ENCODE measurements around the gene OR4N5.

OR4N5 gene

GRCh38 chr14:20179218-20179617 is 40.6 kb downstream of the OR4N5 start:
- no peak overlapping the region for H2BK120ac ChIP-seq (ENCODE audit: low read depth, low read length)
- no peak overlapping the region for H3K27ac ChIP-seq (replicated peaks; ENCODE audit: low read length)
- H3K4me3 ChIP-seq (ENCODE audit: low read length in 2 of 2), result no peak overlapping the region
- H3K4me2 ChIP-seq (ENCODE audit: insufficient read depth, low read length, poor library complexity, severe bottlenecking), result no peak overlapping the region
- no peaks in the 10 kb centered on the region for H3K36me3 ChIP-seq (replicated peaks in 1 of 2; ENCODE audit: control insufficient read depth in 2 of 2, insufficient read depth in 2 of 2, low read length in 2 of 2)
- H2BK5ac ChIP-seq (ENCODE audit: low read length), result no peak overlapping the region
- H3K4ac ChIP-seq (ENCODE audit: low read length), result no peak overlapping the region
- DNase-seq (ENCODE audit: low spot score), result no peak
- H3K23ac ChIP-seq (ENCODE audit: low read depth, low read length, poor library complexity), result no peak overlapping the region
- WGBS, 2 donors (ENCODE audit: extremely low coverage in 2 of 2, insufficient read length in 2 of 2, insufficient replicate concordance in 1 of 2), result no CpG with 5 or more reads among the region's 5 CpGs
- no peak overlapping the region for H3K14ac ChIP-seq (ENCODE audit: low read length)
- no peak overlapping the region for H2BK12ac ChIP-seq (ENCODE audit: low read length)
- peaks cover 0 to 2% (median 0%) of the 10 kb centered on the region in 3 experiments for H3K27me3 ChIP-seq (ENCODE audit: control insufficient read depth in 3 of 3, insufficient read depth in 3 of 3, low read depth in 1 of 3, low read length in 3 of 3)
- H2AFZ ChIP-seq (ENCODE audit: low read length), result no peak overlapping the region
- no peak overlapping the region for H4K8ac ChIP-seq (ENCODE audit: low read depth, low read length)
- H3K79me1 ChIP-seq (ENCODE audit: low read depth, low read length), result no peaks in the 10 kb centered on the region
- no peak overlapping the region for H3K18ac ChIP-seq (ENCODE audit: low read length)
- H3K9me3 ChIP-seq (replicated peaks in 1 of 2; ENCODE audit: control insufficient read depth in 2 of 2, insufficient read depth in 1 of 2, low read depth in 1 of 2, low read length in 2 of 2), result peaks cover 0 to 20% of the 10 kb centered on the region in 2 donors
- no peak overlapping the region for H2AK5ac ChIP-seq (ENCODE audit: low read depth, low read length)
- no peak overlapping the region for H4K91ac ChIP-seq (ENCODE audit: low read depth, low read length, poor library complexity)
- no peak overlapping the region for H2BK15ac ChIP-seq (ENCODE audit: low read length)
- no peaks in the 10 kb centered on the region for H3K4me1 ChIP-seq (ENCODE audit: control insufficient read depth in 2 of 2, insufficient read depth in 1 of 2, low read depth in 1 of 2, low read length in 2 of 2)
- no peak overlapping the region for H3K9ac ChIP-seq (ENCODE audit: low read depth, low read length, poor library complexity)

GRCh38 chr14:20179880-20180279 is 41.3 kb downstream of the OR4N5 start:
- Histone ChIP-seq H3K36me3 (replicated peaks in 1 of 2; ENCODE audit: control insufficient read depth in 2 of 2, insufficient read depth in 2 of 2, low read length in 2 of 2) (no peaks in the 10 kb centered on the region), H4K8ac (ENCODE audit: low read depth, low read length) (no peak overlapping the region), H3K27me3 (ENCODE audit: control insufficient read depth in 3 of 3, insufficient read depth in 3 of 3, low read depth in 1 of 3, low read length in 3 of 3) (peaks cover 0 to 2% (median 0%) of the 10 kb centered on the region in 3 experiments), H3K4me3 (ENCODE audit: low read length in 2 of 2) (no peak overlapping the region), H2BK12ac (ENCODE audit: low read length) (no peak overlapping the region), H2BK120ac (ENCODE audit: low read depth, low read length) (no peak overlapping the region), H3K4ac (ENCODE audit: low read length) (no peak overlapping the region), H3K4me1 (ENCODE audit: control insufficient read depth in 2 of 2, insufficient read depth in 1 of 2, low read depth in 1 of 2, low read length in 2 of 2) (no peaks in the 10 kb centered on the region), H4K91ac (ENCODE audit: low read depth, low read length, poor library complexity) (no peak overlapping the region), H3K27ac (replicated peaks; ENCODE audit: low read length) (no peak overlapping the region), H3K79me1 (ENCODE audit: low read depth, low read length) (no peaks in the 10 kb centered on the region), H3K23ac (ENCODE audit: low read depth, low read length, poor library complexity) (no peak overlapping the region), H3K9me3 (replicated peaks in 1 of 2; ENCODE audit: control insufficient read depth in 2 of 2, insufficient read depth in 1 of 2, low read depth in 1 of 2, low read length in 2 of 2) (peaks cover 0 to 25% of the 10 kb centered on the region in 2 donors), H3K18ac (ENCODE audit: low read length) (no peak overlapping the region), H2BK15ac (ENCODE audit: low read length) (no peak overlapping the region), H3K4me2 (ENCODE audit: insufficient read depth, low read length, poor library complexity, severe bottlenecking) (no peak overlapping the region), H2BK5ac (ENCODE audit: low read length) (no peak overlapping the region), H3K9ac (ENCODE audit: low read depth, low read length, poor library complexity) (no peak overlapping the region), H2AK5ac (ENCODE audit: low read depth, low read length) (no peak overlapping the region), H2AFZ (ENCODE audit: low read length) (no peak overlapping the region), H3K14ac (ENCODE audit: low read length) (no peak overlapping the region)
- no CpG with 5 or more reads among the region's 2 CpGs for WGBS, 2 donors (ENCODE audit: extremely low coverage in 2 of 2, insufficient read length in 2 of 2, insufficient replicate concordance in 1 of 2)
- no peak for DNase-seq (ENCODE audit: low spot score)

GRCh38 chr14:20180486-20180885 is 41.9 kb downstream of the OR4N5 start:
- Histone ChIP-seq H2BK15ac (ENCODE audit: low read length) (no peak overlapping the region), H2BK12ac (ENCODE audit: low read length) (no peak overlapping the region), H3K79me1 (ENCODE audit: low read depth, low read length) (no peaks in the 10 kb centered on the region), H4K8ac (ENCODE audit: low read depth, low read length) (no peak overlapping the region), H2BK5ac (ENCODE audit: low read length) (no peak overlapping the region), H3K36me3 (replicated peaks in 1 of 2; ENCODE audit: control insufficient read depth in 2 of 2, insufficient read depth in 2 of 2, low read length in 2 of 2) (no peaks in the 10 kb centered on the region), H3K9me3 (replicated peaks in 1 of 2; ENCODE audit: control insufficient read depth in 2 of 2, insufficient read depth in 1 of 2, low read depth in 1 of 2, low read length in 2 of 2) (peaks cover 0 to 23% of the 10 kb centered on the region in 2 donors), H3K18ac (ENCODE audit: low read length) (no peak overlapping the region), H3K14ac (ENCODE audit: low read length) (no peak overlapping the region), H3K4ac (ENCODE audit: low read length) (no peak overlapping the region), H3K27ac (replicated peaks; ENCODE audit: low read length) (no peak overlapping the region), H2BK120ac (ENCODE audit: low read depth, low read length) (no peak overlapping the region), H3K23ac (ENCODE audit: low read depth, low read length, poor library complexity) (no peak overlapping the region), H3K4me2 (ENCODE audit: insufficient read depth, low read length, poor library complexity, severe bottlenecking) (no peak overlapping the region), H3K27me3 (ENCODE audit: control insufficient read depth in 3 of 3, insufficient read depth in 3 of 3, low read depth in 1 of 3, low read length in 3 of 3) (peaks cover 0 to 2% (median 0%) of the 10 kb centered on the region in 3 experiments), H3K4me3 (ENCODE audit: low read length in 2 of 2) (no peak overlapping the region), H3K4me1 (ENCODE audit: control insufficient read depth in 2 of 2, insufficient read depth in 1 of 2, low read depth in 1 of 2, low read length in 2 of 2) (no peaks in the 10 kb centered on the region), H2AFZ (ENCODE audit: low read length) (no peak overlapping the region), H3K9ac (ENCODE audit: low read depth, low read length, poor library complexity) (no peak overlapping the region), H4K91ac (ENCODE audit: low read depth, low read length, poor library complexity) (no peak overlapping the region), H2AK5ac (ENCODE audit: low read depth, low read length) (no peak overlapping the region)
- no CpG with 5 or more reads among the region's 2 CpGs for WGBS, 2 donors (ENCODE audit: extremely low coverage in 2 of 2, insufficient read length in 2 of 2, insufficient replicate concordance in 1 of 2)
- no peak for DNase-seq (ENCODE audit: low spot score)

GRCh38 chr14:20184181-20184580 is 45.6 kb downstream of the OR4N5 start:
- Histone ChIP-seq H3K79me1 (ENCODE audit: low read depth, low read length) (peaks cover 2% of the 10 kb centered on the region), H3K9me3 (replicated peaks in 1 of 2; ENCODE audit: control insufficient read depth in 2 of 2, insufficient read depth in 1 of 2, low read depth in 1 of 2, low read length in 2 of 2) (peaks cover 0 to 25% of the 10 kb centered on the region in 2 donors), H2BK120ac (ENCODE audit: low read depth, low read length) (no peak overlapping the region), H4K91ac (ENCODE audit: low read depth, low read length, poor library complexity) (no peak overlapping the region), H3K27ac (replicated peaks; ENCODE audit: low read length) (no peak overlapping the region), H2AK5ac (ENCODE audit: low read depth, low read length) (no peak overlapping the region), H3K14ac (ENCODE audit: low read length) (no peak overlapping the region), H2BK12ac (ENCODE audit: low read length) (no peak overlapping the region), H2BK15ac (ENCODE audit: low read length) (no peak overlapping the region), H3K9ac (ENCODE audit: low read depth, low read length, poor library complexity) (no peak overlapping the region), H3K4me1 (ENCODE audit: control insufficient read depth in 2 of 2, insufficient read depth in 1 of 2, low read depth in 1 of 2, low read length in 2 of 2) (no peaks in the 10 kb centered on the region), H2AFZ (ENCODE audit: low read length) (no peak overlapping the region), H3K18ac (ENCODE audit: low read length) (no peak overlapping the region), H2BK5ac (ENCODE audit: low read length) (no peak overlapping the region), H3K27me3 (ENCODE audit: control insufficient read depth in 3 of 3, insufficient read depth in 3 of 3, low read depth in 1 of 3, low read length in 3 of 3) (peaks cover 0 to 2% (median 0%) of the 10 kb centered on the region in 3 experiments), H3K4me3 (ENCODE audit: low read length in 2 of 2) (no peak overlapping the region), H3K36me3 (replicated peaks in 1 of 2; ENCODE audit: control insufficient read depth in 2 of 2, insufficient read depth in 2 of 2, low read length in 2 of 2) (no peaks in the 10 kb centered on the region), H3K23ac (ENCODE audit: low read depth, low read length, poor library complexity) (no peak overlapping the region), H4K8ac (ENCODE audit: low read depth, low read length) (no peak overlapping the region), H3K4me2 (ENCODE audit: insufficient read depth, low read length, poor library complexity, severe bottlenecking) (no peak overlapping the region), H3K4ac (ENCODE audit: low read length) (no peak overlapping the region)
- DNase-seq (ENCODE audit: low spot score), result no peak
- WGBS, 2 donors (ENCODE audit: extremely low coverage in 2 of 2, insufficient read length in 2 of 2, insufficient replicate concordance in 1 of 2), result no CpG with 5 or more reads among the region's 5 CpGs
